Activated CD4-positive, CD25-positive, alpha-beta regulatory T cell treated with anti-CD3 and anti-CD28 coated beads, Interleukin-2, amount 50 U/mL, for 24 hours (primary cell): ENCODE measurements around the gene PIEZO2.
"Not testable (repeated sequence)": the region's sequence is repeated elsewhere in the genome, so short reads cannot be mapped to it uniquely, and the experiment has no call there.

Experiments used
- ATAC-seq, 2 donors: fragments of 150-1000 bp; cut with Tn5 transposase; one replicate each; pipeline ENCODE4 v1.10.0; 2021; ENCODE audit warnings: mild to moderate bottlenecking in 1 of 2, moderate library complexity in 1 of 2

PIEZO2 gene

GRCh38 chr18:11148680-11149440 lies 509 bp downstream of the PIEZO2 start:
- ATAC-seq: no peak

GRCh38 chr18:11147962-11148679 lies 1.2 kb downstream of the PIEZO2 start:
- no peak for ATAC-seq

- no peak for ATAC-seq
These were observed 1.9 kb downstream of the PIEZO2 start for GRCh38 chr18:11147371-11147951.

GRCh38 chr18:11146947-11147345 lies 2.4 kb downstream of the PIEZO2 start:
- ATAC-seq: no peak

- no peak for ATAC-seq
These were observed 3.0 kb downstream of the PIEZO2 start for GRCh38 chr18:11146238-11146946.

GRCh38 chr18:11145413-11146191 lies 3.8 kb downstream of the PIEZO2 start:
- ATAC-seq: no peak

- no peak for ATAC-seq
These were observed 12.0 kb downstream of the PIEZO2 start for GRCh38 chr18:11137400-11137799.

- ATAC-seq: no peak
These were observed 13.1 kb downstream of the PIEZO2 start for GRCh38 chr18:11136241-11136640.

GRCh38 chr18:11134940-11135339 lies 14.4 kb downstream of the PIEZO2 start:
- no peak for ATAC-seq

GRCh38 chr18:11129059-11129458 lies 20.3 kb downstream of the PIEZO2 start:
- ATAC-seq: not testable (repeated sequence)

GRCh38 chr18:11125492-11126315 lies 23.7 kb downstream of the PIEZO2 start:
- no peak for ATAC-seq

GRCh38 chr18:11124054-11124453 lies 25.3 kb downstream of the PIEZO2 start:
- ATAC-seq: no peak

- ATAC-seq: no peak
These were observed 27.9 kb downstream of the PIEZO2 start for GRCh38 chr18:11121443-11121849.

- ATAC-seq: no peak
These were observed 29.3 kb downstream of the PIEZO2 start for GRCh38 chr18:11119959-11120587.

- no peak for ATAC-seq
These were observed 29.8 kb downstream of the PIEZO2 start for GRCh38 chr18:11119550-11119949.

- ATAC-seq: no peak
These were observed 31.2 kb downstream of the PIEZO2 start for GRCh38 chr18:11118051-11118766.

GRCh38 chr18:11115276-11115675 lies 34.1 kb downstream of the PIEZO2 start:
- ATAC-seq: no peak

- ATAC-seq: no peak
These were observed 34.7 kb downstream of the PIEZO2 start for GRCh38 chr18:11114653-11115052.

- no peak for ATAC-seq
These were observed 35.4 kb downstream of the PIEZO2 start for GRCh38 chr18:11113937-11114336.

- no peak for ATAC-seq
These were observed 36.3 kb downstream of the PIEZO2 start for GRCh38 chr18:11113046-11113548.
